Gastrocnemius medialis (tissue), 4 donors: Measurements from ENCODE around the gene TPSG1. TPM values are rescaled to one million over a fixed set of nuclear protein-coding genes. Genes with fewer than 3 reads are reported as not detected.

ENCODE experiments used
- ATAC-seq, 2 donors: fragments of 150-250 bp; one replicate each; pipeline ENCODE4 v1.9.1; 2016
- DNase-seq, 2 donors: peaks; one replicate each; pipeline ENCODE4 v3.0.0-alpha.2; 2019
- H3K27ac ChIP-seq, 4 donors: fragments of 200-600 bp; sonication (generic); 1 replicate in 1 of 4; 2 replicates in 3 of 4; pipeline ENCODE4 v1.5.1; 2016 to 2018; ENCODE audit warnings: mild to moderate bottlenecking in 2 of 4, moderate library complexity in 1 of 4
- H3K27me3 ChIP-seq, 3 donors: fragments of 200-600 bp; sonication (generic) in 2 of 3; 1 replicate in 1 of 3; 2 replicates in 2 of 3; pipeline versions ENCODE4 v1.5.1 to v1.6.0; 2016 to 2019; ENCODE audit warnings: mild to moderate bottlenecking in 1 of 3, moderate library complexity in 1 of 3
- H3K36me3 ChIP-seq, 2 donors: fragments of 200-600 bp; sonication (generic) in 1 of 2; one replicate each; pipeline ENCODE4 v1.5.1; 2017 to 2018
- H3K4me1 ChIP-seq, 2 donors: fragments of 200-600 bp; sonication (generic) in 1 of 2; one replicate each; pipeline ENCODE4 v1.5.1; 2016 to 2017; ENCODE audit warnings: mild to moderate bottlenecking in 2 of 2
- H3K4me3 ChIP-seq, 4 donors: fragments of 200-600 bp; sonication (generic) in 3 of 4; 1 replicate in 1 of 4; 2 replicates in 3 of 4; pipeline ENCODE4 v1.5.1; 2016 to 2019; ENCODE audit warnings: mild to moderate bottlenecking in 2 of 4
- H3K9me3 ChIP-seq, 3 donors: fragments of 200-600 bp; sonication (generic) in 2 of 3; 1 replicate in 1 of 3; 2 replicates in 2 of 3; pipeline ENCODE4 v1.5.1; 2016 to 2019
- POLR2A ChIP-seq, 2 donors: fragments of 450-650 bp; IDR thresholded peaks; one replicate each; pipeline ENCODE4 v1.6.1; 2017; ENCODE audit warnings: antibody characterized with exemption in 2 of 2, mild to moderate bottlenecking in 2 of 2, moderate library complexity in 2 of 2
- in situ Hi-C, 4 donors: fragments of 200-750 bp; cut with MboI; loops; one replicate each; pipeline versions ENCODE4 v1.15.0 to v1.8.0; 2017; ENCODE audit warnings: low sequenced_read_pairs in 4 of 4
- intact Hi-C: fragments of 100-400 bp; cut with DNase I; formaldehyde crosslinking; loops from one replicate; pipeline ENCODE4 v1.15.1; 2023; ENCODE audit warnings: low total_unique reads
- total RNA-seq, 4 donors: library from RNA; depleted of rRNA; stranded (reverse); fragments of >200 nt; gene quantifications; one replicate each; pipeline versions ENCODE4 v1.1.0 to v1.2.3, GENCODE V29; 2016
- TF ChIP-seq, protein P1 (sequence below), 5 experiments: fragments of 450-650 bp in 3 of 5; fragments of 200-600 bp in 2 of 5; sonication (generic) in 2 of 5; IDR thresholded peaks in 4 of 5; conservative IDR thresholded peaks in 1 of 5; 1 replicate in 4 of 5; 2 replicates in 1 of 5; pipeline ENCODE4 v1.5.1; 2016 to 2019; ENCODE audit warnings: antibody characterized with exemption in 5 of 5, mild to moderate bottlenecking in 3 of 5, moderate library complexity in 3 of 5

The TPSG1 gene
- total RNA-seq, 4 donors from 2014 or later: 0.29 TPM; not detected in 3

DNA sequence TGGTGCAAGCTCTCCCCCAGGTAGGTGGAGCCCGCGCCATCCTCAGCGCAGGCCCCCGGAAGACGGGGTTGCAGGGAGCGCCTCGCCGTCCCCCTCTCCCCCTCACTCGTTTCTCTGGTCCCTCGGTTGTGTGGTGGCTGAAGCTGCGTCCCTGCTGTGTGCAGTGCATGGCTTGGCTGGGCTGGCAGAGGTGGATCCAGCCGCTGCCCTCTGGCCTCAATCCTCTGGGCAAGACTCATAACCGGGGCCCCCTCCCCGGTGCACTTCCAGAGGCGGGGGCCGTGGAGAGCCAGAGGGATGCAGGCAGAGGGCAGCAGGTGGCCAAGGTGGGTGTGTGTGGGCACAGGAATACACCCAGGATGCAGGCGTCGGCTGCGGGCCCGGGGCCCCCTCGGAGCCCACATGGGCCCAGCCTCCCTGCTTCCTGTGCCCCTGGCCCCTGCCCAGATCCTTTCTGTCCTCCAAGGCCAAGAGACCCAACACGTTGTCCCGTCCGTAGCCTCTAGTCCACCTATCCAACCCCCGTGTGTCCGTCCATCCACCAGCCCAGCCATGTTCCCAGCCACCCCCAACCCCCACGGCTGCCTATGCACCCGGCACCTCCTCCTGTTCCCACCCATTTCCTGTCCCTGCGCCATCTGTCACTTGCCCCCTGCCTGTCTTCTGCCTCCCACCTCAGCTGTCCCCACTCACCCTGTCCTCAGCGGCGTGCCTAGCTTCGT, 9.3 kb downstream of the TPSG1 start:
- in situ Hi-C loops: no loop called here
- TF ChIP-seq, protein P1, sequence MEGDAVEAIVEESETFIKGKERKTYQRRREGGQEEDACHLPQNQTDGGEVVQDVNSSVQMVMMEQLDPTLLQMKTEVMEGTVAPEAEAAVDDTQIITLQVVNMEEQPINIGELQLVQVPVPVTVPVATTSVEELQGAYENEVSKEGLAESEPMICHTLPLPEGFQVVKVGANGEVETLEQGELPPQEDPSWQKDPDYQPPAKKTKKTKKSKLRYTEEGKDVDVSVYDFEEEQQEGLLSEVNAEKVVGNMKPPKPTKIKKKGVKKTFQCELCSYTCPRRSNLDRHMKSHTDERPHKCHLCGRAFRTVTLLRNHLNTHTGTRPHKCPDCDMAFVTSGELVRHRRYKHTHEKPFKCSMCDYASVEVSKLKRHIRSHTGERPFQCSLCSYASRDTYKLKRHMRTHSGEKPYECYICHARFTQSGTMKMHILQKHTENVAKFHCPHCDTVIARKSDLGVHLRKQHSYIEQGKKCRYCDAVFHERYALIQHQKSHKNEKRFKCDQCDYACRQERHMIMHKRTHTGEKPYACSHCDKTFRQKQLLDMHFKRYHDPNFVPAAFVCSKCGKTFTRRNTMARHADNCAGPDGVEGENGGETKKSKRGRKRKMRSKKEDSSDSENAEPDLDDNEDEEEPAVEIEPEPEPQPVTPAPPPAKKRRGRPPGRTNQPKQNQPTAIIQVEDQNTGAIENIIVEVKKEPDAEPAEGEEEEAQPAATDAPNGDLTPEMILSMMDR (IDR thresholded peaks at IDR 0.05 in 4 of 5, conservative IDR thresholded peaks at IDR 0.05 in 1 of 5): no peak
- TF ChIP-seq POLR2A (IDR thresholded peaks at IDR 0.05): no peak
- Histone ChIP-seq H3K27me3 (peaks cover 0 to 2% (median 0%) of the 10 kb centered on the region in 3 donors), H3K36me3 (no peaks in the 10 kb centered on the region), H3K4me3 (no peak overlapping the region), H3K4me1 (no peaks in the 10 kb centered on the region), H3K27ac (no peak overlapping the region), H3K9me3 (no peaks in the 10 kb centered on the region)
- intact Hi-C loops: no loop called here
- DNase-seq (no peak), ATAC-seq (no peak)

DNA sequence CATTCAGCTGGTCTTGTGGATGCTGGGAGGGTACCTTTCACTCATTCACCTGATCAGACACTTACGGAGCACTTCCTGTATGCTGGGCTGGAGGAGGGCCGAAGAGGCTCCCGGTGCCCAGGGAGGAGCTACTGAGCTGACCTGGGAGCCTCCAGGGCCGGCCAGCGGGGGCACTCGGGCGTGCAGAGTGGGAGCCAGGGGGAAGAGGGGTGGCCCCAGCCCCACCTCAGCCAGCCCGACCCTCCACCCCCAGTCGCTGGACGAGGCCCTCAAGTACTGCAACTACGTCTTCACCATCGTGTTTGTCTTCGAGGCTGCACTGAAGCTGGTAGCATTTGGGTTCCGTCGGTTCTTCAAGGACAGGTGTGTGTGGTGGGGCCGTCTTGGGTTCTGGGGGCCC, 10.3 kb downstream of the TPSG1 start:
- in situ Hi-C loops: no loop called here
- no peaks in the 10 kb centered on the region for H3K36me3 ChIP-seq

DNA sequence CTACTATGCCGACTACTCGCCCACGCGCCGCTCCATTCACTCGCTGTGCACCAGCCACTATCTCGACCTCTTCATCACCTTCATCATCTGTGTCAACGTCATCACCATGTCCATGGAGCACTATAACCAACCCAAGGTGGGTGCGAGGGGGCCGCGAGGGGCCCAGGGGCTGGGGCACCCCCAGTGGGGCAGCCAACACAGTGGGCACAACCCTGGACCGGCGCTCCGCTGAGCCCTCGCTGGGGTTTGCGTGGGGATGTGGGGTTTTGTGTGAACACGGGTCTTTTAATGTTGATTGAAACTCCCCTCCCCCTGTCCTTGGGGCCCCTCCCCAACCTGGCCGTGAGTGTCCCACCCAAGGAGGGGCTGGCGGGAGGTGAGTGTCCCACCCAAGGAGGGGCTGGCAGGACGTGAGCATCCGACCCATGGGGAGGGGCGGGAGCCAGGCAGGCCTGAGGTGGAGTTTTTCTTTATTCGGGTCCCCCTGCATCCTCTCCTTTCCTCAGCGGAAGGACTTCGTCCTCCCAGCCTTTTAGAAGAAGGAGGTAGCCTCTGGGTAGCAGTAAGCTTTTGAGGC, 11.2 kb downstream of the TPSG1 start:
- H3K4me3 ChIP-seq: no peak overlapping the region
- H3K27me3 ChIP-seq: no peaks in the 10 kb centered on the region
- no peaks in the 10 kb centered on the region for H3K9me3 ChIP-seq
- in situ Hi-C loops: no loop called here
- no peaks in the 10 kb centered on the region for H3K4me1 ChIP-seq
- ATAC-seq (no peak), DNase-seq (no peak)
- TF ChIP-seq, protein P1 (IDR thresholded peaks at IDR 0.05 in 4 of 5, conservative IDR thresholded peaks at IDR 0.05 in 1 of 5): no peak
- TF ChIP-seq POLR2A (IDR thresholded peaks at IDR 0.05): no peak
- no peaks in the 10 kb centered on the region for H3K36me3 ChIP-seq
- no peak overlapping the region for H3K27ac ChIP-seq
- intact Hi-C loops: no loop called here

More for the DNA sequence above, 10.3 kb downstream of the TPSG1 start:
- intact Hi-C loops: no loop called here
- no peak for TF ChIP-seq POLR2A (IDR thresholded peaks at IDR 0.05)
- TF ChIP-seq, protein P1 (IDR thresholded peaks at IDR 0.05 in 4 of 5, conservative IDR thresholded peaks at IDR 0.05 in 1 of 5): no peak
- Histone ChIP-seq H3K4me3 (no peak overlapping the region), H3K27me3 (no peaks in the 10 kb centered on the region), H3K9me3 (no peaks in the 10 kb centered on the region), H3K27ac (no peak overlapping the region), H3K4me1 (no peaks in the 10 kb centered on the region)
- DNase-seq (no peak), ATAC-seq (no peak)

DNA sequence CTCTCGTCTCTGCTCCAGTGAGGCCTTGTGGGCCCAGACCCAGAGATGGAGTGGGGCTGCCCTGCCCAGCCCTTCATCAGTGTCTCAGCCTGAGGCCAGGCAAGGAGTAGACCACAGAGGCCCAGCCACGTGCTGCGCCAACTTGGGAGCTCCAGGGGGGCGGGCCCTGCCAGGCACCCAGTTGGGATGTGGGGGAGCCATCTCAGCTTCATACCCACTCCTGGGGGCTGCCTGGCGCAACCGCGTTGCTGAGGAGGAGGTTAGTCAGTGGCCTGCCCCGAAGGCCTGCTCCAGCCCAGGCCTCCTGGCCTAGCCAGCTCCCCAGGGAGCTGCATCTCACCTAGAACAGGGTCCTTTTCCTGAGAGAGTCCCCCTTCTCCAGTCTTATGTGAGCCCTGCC, 11.8 kb downstream of the TPSG1 start:
- H3K4me1 ChIP-seq: no peaks in the 10 kb centered on the region
- in situ Hi-C loops (no loop called here), intact Hi-C loops (no loop called here)
- H3K36me3 ChIP-seq: no peaks in the 10 kb centered on the region
- ATAC-seq: no peak
- H3K9me3 ChIP-seq: no peaks in the 10 kb centered on the region
- H3K4me3 ChIP-seq: no peak overlapping the region
- H3K27me3 ChIP-seq: no peaks in the 10 kb centered on the region
- no peak for DNase-seq
- TF ChIP-seq, protein P1 (IDR thresholded peaks at IDR 0.05 in 4 of 5, conservative IDR thresholded peaks at IDR 0.05 in 1 of 5): no peak
- no peak for TF ChIP-seq POLR2A (IDR thresholded peaks at IDR 0.05)
- no peak overlapping the region for H3K27ac ChIP-seq
